Stimulated activated CD8-positive, alpha-beta memory T cell treated with anti-CD3 and anti-CD28 coated beads, Interleukin-12 subunit alpha, Interleukin-12 subunit beta, amount 100 ng/mL, for 1 hour (primary cell): ENCODE measurements around the gene DBT.
"Not testable (repeated sequence)": the region's sequence is repeated elsewhere in the genome, so short reads cannot be mapped to it uniquely, and the experiment has no call there.

Experiments used
- DNase-seq: peaks from one replicate; pipeline ENCODE4 v3.0.0-alpha.2; 2020; ENCODE audit warnings: low read depth

Gene DBT

GRCh38 chr1:100250807-100251206, 1.2 kb upstream of the DBT start:
- DNase-seq: no peak

GRCh38 chr1:100250264-100250663, 630 bp upstream of the DBT start:
- DNase-seq: no peak

- no peak for DNase-seq
Measured at GRCh38 chr1:100249155-100249536, 488 bp downstream of the DBT start.

- DNase-seq: no peak
Measured at GRCh38 chr1:100246738-100247137, 2.9 kb downstream of the DBT start.

- no peak for DNase-seq
Measured at GRCh38 chr1:100240631-100241030, 9.0 kb downstream of the DBT start.

- no peak for DNase-seq
Measured at GRCh38 chr1:100239961-100240360, 9.7 kb downstream of the DBT start.

- DNase-seq: no peak
Measured at GRCh38 chr1:100237091-100237490, 12.5 kb downstream of the DBT start.

- no peak for DNase-seq
Measured at GRCh38 chr1:100234432-100234831, 15.2 kb downstream of the DBT start.

GRCh38 chr1:100233566-100233965, 16.1 kb downstream of the DBT start:
- DNase-seq: not testable (repeated sequence)

- no peak for DNase-seq
Measured at GRCh38 chr1:100232156-100232555, 17.5 kb downstream of the DBT start.

GRCh38 chr1:100231721-100232120, 17.9 kb downstream of the DBT start:
- no peak for DNase-seq

- DNase-seq: no peak
Measured at GRCh38 chr1:100230765-100231164, 18.9 kb downstream of the DBT start.

- no peak for DNase-seq
Measured at GRCh38 chr1:100229681-100230443, 19.8 kb downstream of the DBT start.

- no peak for DNase-seq
Measured at GRCh38 chr1:100222428-100222827, 27.2 kb downstream of the DBT start.

GRCh38 chr1:100219883-100220282, 29.8 kb downstream of the DBT start:
- DNase-seq: no peak

GRCh38 chr1:100219457-100219856, 30.2 kb downstream of the DBT start:
- DNase-seq: no peak

- no peak for DNase-seq
Measured at GRCh38 chr1:100217834-100218233, 31.8 kb downstream of the DBT start.

GRCh38 chr1:100215101-100215500, 34.5 kb downstream of the DBT start:
- no peak for DNase-seq

- DNase-seq: no peak
Measured at GRCh38 chr1:100213141-100213540, 36.5 kb downstream of the DBT start.

GRCh38 chr1:100206301-100206700, 43.3 kb downstream of the DBT start:
- no peak for DNase-seq

GRCh38 chr1:100205593-100205992, 44.0 kb downstream of the DBT start:
- not testable (repeated sequence) for DNase-seq

- not testable (repeated sequence) for DNase-seq
Measured at GRCh38 chr1:100205103-100205502, 44.5 kb downstream of the DBT start.

GRCh38 chr1:100202703-100203102, 46.9 kb downstream of the DBT start:
- DNase-seq: not testable (repeated sequence)

- not testable (repeated sequence) for DNase-seq
Measured at GRCh38 chr1:100200060-100200459, 49.6 kb downstream of the DBT start.
